Transverse colon (tissue), 4 donors: ENCODE data around the gene CAMTA1. TPM values are rescaled to one million over a fixed set of nuclear protein-coding genes. Genes with fewer than 3 reads are reported as not detected.

Experiments used
- DNase-seq: peaks from one replicate; pipeline ENCODE4 v3.0.0-alpha.2; 2019
- H3K27ac ChIP-seq, 4 donors: fragments of 200-600 bp; sonication (generic); 2 replicates each; pipeline ENCODE4 v1.5.1; 2016 to 2018; ENCODE audit warnings: inconsistent platforms in 4 of 4
- H3K27me3 ChIP-seq: fragments of 200-600 bp; sonication (generic); 2 replicates; pipeline ENCODE4 v1.5.1; 2017; ENCODE audit warnings: inconsistent platforms
- H3K36me3 ChIP-seq, 4 donors: fragments of 200-600 bp; sonication (generic); 2 replicates each; pipeline ENCODE4 v1.5.1; 2017 to 2019; ENCODE audit warnings: inconsistent platforms in 4 of 4
- H3K4me1 ChIP-seq, 4 donors: fragments of 200-600 bp; sonication (generic); 2 replicates each; pipeline ENCODE4 v1.5.1; 2017 to 2020; ENCODE audit warnings: inconsistent platforms in 4 of 4
- H3K4me3 ChIP-seq, 4 donors: fragments of 200-600 bp; sonication (generic); 1 replicate in 1 of 4; 2 replicates in 3 of 4; pipeline versions ENCODE4 v1.5.1 to v1.6.1; 2017 to 2019; ENCODE audit warnings: inconsistent platforms in 4 of 4
- H3K9me3 ChIP-seq, 2 donors: fragments of 200-600 bp; sonication (generic); 2 replicates each; pipeline ENCODE4 v1.5.1; 2017 to 2019; ENCODE audit warnings: inconsistent platforms in 2 of 2
- CTCF ChIP-seq, 5 experiments: fragments of 200-600 bp in 3 of 5; fragments of 450-650 bp in 2 of 5; sonication (generic) in 3 of 5; IDR thresholded peaks; 1 replicate in 2 of 5; 2 replicates in 3 of 5; pipeline ENCODE4 v1.5.1; 2016 to 2017; ENCODE audit warnings: antibody characterized with exemption in 5 of 5, inconsistent platforms in 3 of 5, mild to moderate bottlenecking in 2 of 5, moderate library complexity in 1 of 5
- EP300 ChIP-seq: sonication (generic); formaldehyde crosslinking; IDR thresholded peaks from one replicate; pipeline ENCODE4 v1.6.1; 2017; ENCODE audit warnings: antibody characterized with exemption, low read depth
- POLR2A ChIP-seq: fragments of 450-650 bp; IDR thresholded peaks from one replicate; pipeline ENCODE4 v1.6.1; 2016; ENCODE audit warnings: antibody characterized with exemption, mild to moderate bottlenecking, moderate library complexity
- POLR2AphosphoS5 ChIP-seq, 3 donors: sonication (generic); formaldehyde crosslinking; IDR thresholded peaks; one replicate each; pipeline ENCODE4 v1.6.1; 2016; ENCODE audit warnings: antibody characterized with exemption in 3 of 3
- WGBS, 2 donors: methylation state at CpG; one replicate each; pipeline ENCODE4 v1.1.5; 2018; ENCODE audit warnings: low coverage in 1 of 2; 5-methylcytosine and 5-hydroxymethylcytosine counted together
- in situ Hi-C, 4 donors: fragments of 200-750 bp; cut with MboI; loops; one replicate each; pipeline versions ENCODE4 v1.15.0 to v1.15.1; 2017; ENCODE audit warnings: low sequenced_read_pairs in 3 of 4, low pct_ligation_motif_present in 1 of 4, low pct_unique_long_range_greater_than_20kb in 1 of 4
- intact Hi-C: fragments of 100-400 bp; cut with DNase I; formaldehyde crosslinking; loops from one replicate; pipeline ENCODE4 v1.15.1; 2023; ENCODE audit warnings: low total_unique reads
- total RNA-seq, 4 donors: library from RNA; depleted of rRNA; stranded (reverse); fragments of >200 nt; gene quantifications; one replicate each; pipeline ENCODE4 v1.1.0, GENCODE V29; 2016

The CAMTA1 gene
- total RNA-seq, 4 donors from 2014 or later, result 93.8 to 268 (median 130) TPM

GRCh38 chr1:7103874-7104273 is 318.6 kb downstream of the CAMTA1 start:
- TF ChIP-seq POLR2AphosphoS5 (IDR thresholded peaks at IDR 0.05), result no peak
- no peak for TF ChIP-seq POLR2A
- TF ChIP-seq CTCF (IDR thresholded peaks at IDR 0.05), result no peak
- TF ChIP-seq EP300, result no peak
- WGBS, 2 donors, result 74 to 76% methylated on average over 5 to 6 of the region's 6 CpGs
- no peak for DNase-seq
- Histone ChIP-seq H3K27me3 (peaks cover 10% of the 10 kb centered on the region), H3K4me1 (no peaks in the 10 kb centered on the region), H3K9me3 (no peaks in the 10 kb centered on the region), H3K4me3 (no peak overlapping the region), H3K36me3 (no peaks in the 10 kb centered on the region), H3K27ac (no peak overlapping the region)
- in situ Hi-C loops (no loop called here), intact Hi-C loops (no loop called here)

DNA sequence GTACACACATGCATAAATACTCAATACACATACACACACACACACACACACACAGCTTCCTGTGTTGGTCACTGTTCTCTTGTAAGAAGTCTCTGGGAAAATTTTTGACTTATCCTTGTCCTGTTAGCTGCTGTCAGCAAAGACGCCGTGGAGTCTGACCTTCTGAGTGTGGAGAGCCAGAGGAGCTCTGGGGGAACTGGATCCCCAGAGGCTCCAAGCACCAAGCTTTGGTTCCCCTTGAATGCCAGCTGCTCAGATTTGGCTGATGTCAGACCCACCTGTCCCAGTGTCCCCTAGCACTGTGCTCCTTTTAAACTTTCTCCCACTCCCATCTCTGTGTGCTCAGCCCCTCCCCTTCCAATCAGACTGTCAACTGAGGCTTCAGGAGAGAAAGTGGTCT is 319.1 kb downstream of the CAMTA1 start:
- Histone ChIP-seq H3K4me3 (no peak overlapping the region), H3K4me1 (no peaks in the 10 kb centered on the region), H3K36me3 (no peaks in the 10 kb centered on the region), H3K27ac (no peak overlapping the region), H3K9me3 (no peaks in the 10 kb centered on the region), H3K27me3 (peaks cover 6% of the 10 kb centered on the region)
- 24% methylated on average over 2 of the region's 2 CpGs; no CpG with 5 or more reads in 1 of the 2 donors for WGBS, 2 donors
- intact Hi-C loops, result no loop called here
- TF ChIP-seq POLR2AphosphoS5 (IDR thresholded peaks at IDR 0.05), result no peak
- no peak for TF ChIP-seq EP300
- TF ChIP-seq CTCF (IDR thresholded peaks at IDR 0.05), result no peak
- no peak for TF ChIP-seq POLR2A
- no peak for DNase-seq
- in situ Hi-C loops, result no loop called here

- in situ Hi-C loops (no loop called here), intact Hi-C loops (no loop called here)
- TF ChIP-seq POLR2AphosphoS5 (IDR thresholded peaks at IDR 0.05) (no peak), CTCF (IDR thresholded peaks at IDR 0.05) (no peak), EP300 (no peak), POLR2A (no peak)
- Histone ChIP-seq H3K27ac (no peak overlapping the region), H3K9me3 (no peaks in the 10 kb centered on the region), H3K4me1 (no peaks in the 10 kb centered on the region), H3K36me3 (no peaks in the 10 kb centered on the region), H3K27me3 (no peaks in the 10 kb centered on the region), H3K4me3 (no peak overlapping the region)
- no peak for DNase-seq
- 75 to 79% methylated on average over 2 to 7 of the region's 7 CpGs for WGBS, 2 donors
These were observed 320.0 kb downstream of the CAMTA1 start for GRCh38 chr1:7105269-7105668.

DNA sequence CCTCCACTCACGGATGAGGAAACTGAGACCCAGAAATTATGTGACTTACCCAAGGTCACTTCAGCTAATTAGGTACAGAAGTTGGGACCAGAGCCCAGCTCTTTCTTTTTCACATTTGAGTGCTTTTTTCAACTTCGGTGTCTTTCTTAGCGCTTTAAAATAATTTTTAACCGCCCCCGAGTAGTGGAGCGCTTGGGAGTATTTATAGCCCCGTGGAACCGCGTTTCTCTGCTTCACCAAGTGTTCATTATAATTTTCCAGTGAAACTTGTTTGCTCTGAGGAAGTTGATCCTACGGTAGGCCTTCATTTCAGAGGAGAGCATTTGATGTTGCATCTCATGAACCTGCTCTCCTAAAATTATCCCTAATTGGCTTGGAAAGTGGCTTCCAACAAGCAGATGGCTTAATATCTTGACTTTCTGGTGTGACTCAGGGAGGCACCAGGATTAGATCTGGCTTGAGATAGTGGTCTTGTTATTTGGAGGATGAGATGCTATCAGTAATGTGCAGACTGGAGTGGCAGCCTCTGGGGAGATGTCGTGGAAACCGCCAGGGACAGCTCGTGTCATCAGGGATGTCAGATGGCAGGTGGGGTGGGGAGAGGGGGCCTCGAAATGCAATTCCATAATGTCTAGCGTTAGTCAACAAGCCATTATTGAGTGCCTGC is 321.3 kb downstream of the CAMTA1 start:
- TF ChIP-seq POLR2A (no peak), CTCF (IDR thresholded peaks at IDR 0.05) (no peak), EP300 (no peak), POLR2AphosphoS5 (IDR thresholded peaks at IDR 0.05) (no peak)
- Histone ChIP-seq H3K4me3 (no peak overlapping the region), H3K36me3 (no peaks in the 10 kb centered on the region), H3K9me3 (no peaks in the 10 kb centered on the region), H3K27ac (no peak overlapping the region), H3K4me1 (no peaks in the 10 kb centered on the region), H3K27me3 (no peaks in the 10 kb centered on the region)
- no peak for DNase-seq
- in situ Hi-C loops (no loop called here), intact Hi-C loops (no loop called here)
- WGBS, 2 donors, result 79 to 84% methylated on average over 8 to 15 of the region's 15 CpGs
